ENCODE data around the gene IQSEC1.

IQSEC1 gene

GRCh38 chr3:13096356-13096755 lies 23.1 kb upstream of the IQSEC1 start:
- no peaks in the 10 kb centered on the region for H3K9me3 ChIP-seq (ENCODE audit: control insufficient read depth in 5 of 5, low read length in 5 of 5)
- H3K9ac ChIP-seq (ENCODE audit: low read length in 5 of 5): no peak overlapping the region
- peaks cover 0 to 2% (median 0%) of the 10 kb centered on the region in 5 donors for H3K27me3 ChIP-seq (ENCODE audit: control insufficient read depth in 5 of 5, insufficient read depth in 4 of 5, low read length in 5 of 5)
- no peak overlapping the region for H3K4me3 ChIP-seq (ENCODE audit: low read depth in 1 of 5, low read length in 5 of 5)
- H3K36me3 ChIP-seq (ENCODE audit: control insufficient read depth in 5 of 5, insufficient read depth in 5 of 5, low read length in 5 of 5): no peaks in the 10 kb centered on the region
- no peak overlapping the region for H3K27ac ChIP-seq (ENCODE audit: low read depth, low read length)
- peaks cover 0 to 29% (median 15%) of the 10 kb centered on the region in 5 donors for H3K4me1 ChIP-seq (ENCODE audit: control insufficient read depth in 5 of 5, insufficient read depth in 5 of 5, low read length in 5 of 5)

- Histone ChIP-seq H3K9me3 (ENCODE audit: control insufficient read depth in 5 of 5, low read length in 5 of 5) (no peaks in the 10 kb centered on the region), H3K4me3 (ENCODE audit: low read depth in 1 of 5, low read length in 5 of 5) (no peak overlapping the region), H3K36me3 (ENCODE audit: control insufficient read depth in 5 of 5, insufficient read depth in 5 of 5, low read length in 5 of 5) (no peaks in the 10 kb centered on the region), H3K27me3 (ENCODE audit: control insufficient read depth in 5 of 5, insufficient read depth in 4 of 5, low read length in 5 of 5) (peaks cover 0 to 2% (median 0%) of the 10 kb centered on the region in 5 donors), H3K27ac (ENCODE audit: low read depth, low read length) (no peak overlapping the region), H3K4me1 (ENCODE audit: control insufficient read depth in 5 of 5, insufficient read depth in 5 of 5, low read length in 5 of 5) (peaks cover 0 to 29% (median 15%) of the 10 kb centered on the region in 5 donors), H3K9ac (ENCODE audit: low read length in 5 of 5) (no peak overlapping the region)
These were observed 22.2 kb upstream of the IQSEC1 start for GRCh38 chr3:13095408-13095937.

GRCh38 chr3:13093687-13094086 lies 20.5 kb upstream of the IQSEC1 start:
- Histone ChIP-seq H3K4me3 (ENCODE audit: low read depth in 1 of 5, low read length in 5 of 5) (no peak overlapping the region), H3K27ac (ENCODE audit: low read depth, low read length) (no peak overlapping the region), H3K9ac (ENCODE audit: low read length in 5 of 5) (no peak overlapping the region)

GRCh38 chr3:13092621-13093617 lies 19.7 kb upstream of the IQSEC1 start:
- Histone ChIP-seq H3K4me1 (ENCODE audit: control insufficient read depth in 5 of 5, insufficient read depth in 5 of 5, low read length in 5 of 5) (peaks cover 0 to 27% (median 14%) of the 10 kb centered on the region in 5 donors), H3K9ac (ENCODE audit: low read length in 5 of 5) (no peak overlapping the region), H3K36me3 (ENCODE audit: control insufficient read depth in 5 of 5, insufficient read depth in 5 of 5, low read length in 5 of 5) (no peaks in the 10 kb centered on the region), H3K27me3 (ENCODE audit: control insufficient read depth in 5 of 5, insufficient read depth in 4 of 5, low read length in 5 of 5) (peaks cover 0 to 2% (median 0%) of the 10 kb centered on the region in 5 donors), H3K9me3 (ENCODE audit: control insufficient read depth in 5 of 5, low read length in 5 of 5) (no peaks in the 10 kb centered on the region), H3K4me3 (ENCODE audit: low read depth in 1 of 5, low read length in 5 of 5) (peak overlapping the region in 1 of 5 donors; percentile 1), H3K27ac (ENCODE audit: low read depth, low read length) (no peak overlapping the region)

More at GRCh38 chr3:13093687-13094086, 20.5 kb upstream of the IQSEC1 start:
- Histone ChIP-seq H3K9me3 (ENCODE audit: control insufficient read depth in 5 of 5, low read length in 5 of 5) (no peaks in the 10 kb centered on the region), H3K27me3 (ENCODE audit: control insufficient read depth in 5 of 5, insufficient read depth in 4 of 5, low read length in 5 of 5) (peaks cover 0 to 2% (median 0%) of the 10 kb centered on the region in 5 donors), H3K4me1 (ENCODE audit: control insufficient read depth in 5 of 5, insufficient read depth in 5 of 5, low read length in 5 of 5) (peaks cover 0 to 21% (median 14%) of the 10 kb centered on the region in 5 donors), H3K36me3 (ENCODE audit: control insufficient read depth in 5 of 5, insufficient read depth in 5 of 5, low read length in 5 of 5) (no peaks in the 10 kb centered on the region)

GRCh38 chr3:13091898-13092611 lies 18.8 kb upstream of the IQSEC1 start:
- Histone ChIP-seq H3K27me3 (ENCODE audit: control insufficient read depth in 5 of 5, insufficient read depth in 4 of 5, low read length in 5 of 5) (peaks cover 0 to 2% (median 0%) of the 10 kb centered on the region in 5 donors), H3K4me1 (ENCODE audit: control insufficient read depth in 5 of 5, insufficient read depth in 5 of 5, low read length in 5 of 5) (peaks cover 0 to 31% (median 14%) of the 10 kb centered on the region in 5 donors), H3K9ac (ENCODE audit: low read length in 5 of 5) (no peak overlapping the region), H3K27ac (ENCODE audit: low read depth, low read length) (no peak overlapping the region), H3K4me3 (ENCODE audit: low read depth in 1 of 5, low read length in 5 of 5) (peak overlapping the region in 1 of 5 donors; percentile 1), H3K36me3 (ENCODE audit: control insufficient read depth in 5 of 5, insufficient read depth in 5 of 5, low read length in 5 of 5) (no peaks in the 10 kb centered on the region), H3K9me3 (ENCODE audit: control insufficient read depth in 5 of 5, low read length in 5 of 5) (no peaks in the 10 kb centered on the region)

- H3K27me3 ChIP-seq (ENCODE audit: control insufficient read depth in 5 of 5, insufficient read depth in 4 of 5, low read length in 5 of 5): no peaks in the 10 kb centered on the region
- H3K36me3 ChIP-seq (ENCODE audit: control insufficient read depth in 5 of 5, insufficient read depth in 5 of 5, low read length in 5 of 5): no peaks in the 10 kb centered on the region
- no peak overlapping the region for H3K9ac ChIP-seq (ENCODE audit: low read length in 5 of 5)
- H3K4me3 ChIP-seq (ENCODE audit: low read depth in 1 of 5, low read length in 5 of 5): no peak overlapping the region
- no peak overlapping the region for H3K27ac ChIP-seq (ENCODE audit: low read depth, low read length)
- peaks cover 0 to 23% (median 9%) of the 10 kb centered on the region in 5 donors for H3K4me1 ChIP-seq (ENCODE audit: control insufficient read depth in 5 of 5, insufficient read depth in 5 of 5, low read length in 5 of 5)
- H3K9me3 ChIP-seq (ENCODE audit: control insufficient read depth in 5 of 5, low read length in 5 of 5): no peaks in the 10 kb centered on the region
These were observed 15.1 kb upstream of the IQSEC1 start for GRCh38 chr3:13088028-13089006.

- Histone ChIP-seq H3K36me3 (ENCODE audit: control insufficient read depth in 5 of 5, insufficient read depth in 5 of 5, low read length in 5 of 5) (no peaks in the 10 kb centered on the region), H3K4me1 (ENCODE audit: control insufficient read depth in 5 of 5, insufficient read depth in 5 of 5, low read length in 5 of 5) (peaks cover 0 to 17% (median 7%) of the 10 kb centered on the region in 5 donors), H3K4me3 (ENCODE audit: low read depth in 1 of 5, low read length in 5 of 5) (no peak overlapping the region), H3K27ac (ENCODE audit: low read depth, low read length) (no peak overlapping the region), H3K9ac (ENCODE audit: low read length in 5 of 5) (no peak overlapping the region), H3K27me3 (ENCODE audit: control insufficient read depth in 5 of 5, insufficient read depth in 4 of 5, low read length in 5 of 5) (no peaks in the 10 kb centered on the region), H3K9me3 (ENCODE audit: control insufficient read depth in 5 of 5, low read length in 5 of 5) (no peaks in the 10 kb centered on the region)
These were observed 14.2 kb upstream of the IQSEC1 start for GRCh38 chr3:13087320-13087990.

GRCh38 chr3:13086531-13086981 lies 13.3 kb upstream of the IQSEC1 start:
- peaks cover 0 to 16% (median 4%) of the 10 kb centered on the region in 5 donors for H3K4me1 ChIP-seq (ENCODE audit: control insufficient read depth in 5 of 5, insufficient read depth in 5 of 5, low read length in 5 of 5)
- H3K9me3 ChIP-seq (ENCODE audit: control insufficient read depth in 5 of 5, low read length in 5 of 5): no peaks in the 10 kb centered on the region
- H3K9ac ChIP-seq (ENCODE audit: low read length in 5 of 5): no peak overlapping the region
- no peaks in the 10 kb centered on the region for H3K27me3 ChIP-seq (ENCODE audit: control insufficient read depth in 5 of 5, insufficient read depth in 4 of 5, low read length in 5 of 5)
- no peak overlapping the region for H3K27ac ChIP-seq (ENCODE audit: low read depth, low read length)
- peaks cover 0 to 3% (median 0%) of the 10 kb centered on the region in 5 donors for H3K36me3 ChIP-seq (ENCODE audit: control insufficient read depth in 5 of 5, insufficient read depth in 5 of 5, low read length in 5 of 5)
- no peak overlapping the region for H3K4me3 ChIP-seq (ENCODE audit: low read depth in 1 of 5, low read length in 5 of 5)

- H3K9ac ChIP-seq (ENCODE audit: low read length in 5 of 5): no peak overlapping the region
- H3K27ac ChIP-seq (ENCODE audit: low read depth, low read length): no peak overlapping the region
- H3K4me1 ChIP-seq (ENCODE audit: control insufficient read depth in 5 of 5, insufficient read depth in 5 of 5, low read length in 5 of 5): peaks cover 0 to 22% (median 5%) of the 10 kb centered on the region in 5 donors
- H3K4me3 ChIP-seq (ENCODE audit: low read depth in 1 of 5, low read length in 5 of 5): no peak overlapping the region
- H3K27me3 ChIP-seq (ENCODE audit: control insufficient read depth in 5 of 5, insufficient read depth in 4 of 5, low read length in 5 of 5): no peaks in the 10 kb centered on the region
- no peaks in the 10 kb centered on the region for H3K9me3 ChIP-seq (ENCODE audit: control insufficient read depth in 5 of 5, low read length in 5 of 5)
- H3K36me3 ChIP-seq (ENCODE audit: control insufficient read depth in 5 of 5, insufficient read depth in 5 of 5, low read length in 5 of 5): peaks cover 0 to 3% (median 0%) of the 10 kb centered on the region in 5 donors
These were observed 12.6 kb upstream of the IQSEC1 start for GRCh38 chr3:13085846-13086179.
